Measurements from ENCODE around the gene NAXE.
A peak's percentile ranks its signal among the peaks of the same experiment; 100 is the strongest.

DNA sequence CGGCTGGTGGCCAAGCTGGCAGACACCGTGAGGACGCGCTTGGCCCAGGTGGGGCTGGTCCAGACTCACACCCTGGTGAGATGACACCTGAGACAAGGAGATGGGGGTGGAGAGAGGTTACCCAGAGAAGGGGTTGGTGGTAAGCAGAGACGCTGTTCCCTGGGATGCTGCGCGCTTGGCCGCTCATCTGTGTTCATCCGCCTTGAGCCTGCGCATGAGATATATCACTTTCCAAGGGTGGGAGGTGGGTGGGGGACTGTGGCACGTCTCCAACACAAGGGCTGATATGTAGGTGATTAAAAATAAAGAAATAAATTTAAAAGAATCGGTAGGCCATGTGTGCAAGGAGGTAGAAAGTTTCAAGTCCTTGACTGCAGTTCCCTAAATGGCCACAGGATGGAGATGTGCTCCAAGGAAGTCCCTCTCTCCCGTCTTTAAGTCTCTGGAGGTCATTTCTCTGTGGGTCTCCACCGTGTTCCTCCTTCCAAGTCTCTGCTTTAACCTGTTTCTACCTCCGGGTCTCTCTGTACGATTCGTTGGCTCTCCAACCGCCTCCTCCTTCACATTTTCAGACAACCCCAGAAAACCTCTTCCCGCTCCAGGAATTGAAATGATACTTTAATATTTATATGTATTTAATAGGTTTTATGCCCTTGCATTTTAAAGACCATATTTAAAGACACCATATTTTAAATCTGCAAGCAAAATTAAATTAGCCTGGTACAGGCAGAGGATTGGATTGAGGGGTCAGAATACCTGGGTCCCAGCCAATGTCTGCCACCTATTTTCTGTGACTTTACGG, 7.6 kb upstream of the NAXE start:
- TF ChIP-seq, protein P1, sequence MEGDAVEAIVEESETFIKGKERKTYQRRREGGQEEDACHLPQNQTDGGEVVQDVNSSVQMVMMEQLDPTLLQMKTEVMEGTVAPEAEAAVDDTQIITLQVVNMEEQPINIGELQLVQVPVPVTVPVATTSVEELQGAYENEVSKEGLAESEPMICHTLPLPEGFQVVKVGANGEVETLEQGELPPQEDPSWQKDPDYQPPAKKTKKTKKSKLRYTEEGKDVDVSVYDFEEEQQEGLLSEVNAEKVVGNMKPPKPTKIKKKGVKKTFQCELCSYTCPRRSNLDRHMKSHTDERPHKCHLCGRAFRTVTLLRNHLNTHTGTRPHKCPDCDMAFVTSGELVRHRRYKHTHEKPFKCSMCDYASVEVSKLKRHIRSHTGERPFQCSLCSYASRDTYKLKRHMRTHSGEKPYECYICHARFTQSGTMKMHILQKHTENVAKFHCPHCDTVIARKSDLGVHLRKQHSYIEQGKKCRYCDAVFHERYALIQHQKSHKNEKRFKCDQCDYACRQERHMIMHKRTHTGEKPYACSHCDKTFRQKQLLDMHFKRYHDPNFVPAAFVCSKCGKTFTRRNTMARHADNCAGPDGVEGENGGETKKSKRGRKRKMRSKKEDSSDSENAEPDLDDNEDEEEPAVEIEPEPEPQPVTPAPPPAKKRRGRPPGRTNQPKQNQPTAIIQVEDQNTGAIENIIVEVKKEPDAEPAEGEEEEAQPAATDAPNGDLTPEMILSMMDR (IDR thresholded peaks at IDR 0.05; ENCODE audit: poor library complexity), result peak; percentile 82
- TF ChIP-seq EZH2 (IDR thresholded peaks at IDR 0.05; ENCODE audit: borderline replicate concordance), result no peak
